ENCODE data around the gene ROR2. TPM values are rescaled to one million over a fixed set of nuclear protein-coding genes. Genes with fewer than 3 reads are reported as not detected.

Gene ROR2
- total RNA-seq, 4 donors from 2014 or later = 4.2 to 23.2 (median 11.2) TPM

DNA sequence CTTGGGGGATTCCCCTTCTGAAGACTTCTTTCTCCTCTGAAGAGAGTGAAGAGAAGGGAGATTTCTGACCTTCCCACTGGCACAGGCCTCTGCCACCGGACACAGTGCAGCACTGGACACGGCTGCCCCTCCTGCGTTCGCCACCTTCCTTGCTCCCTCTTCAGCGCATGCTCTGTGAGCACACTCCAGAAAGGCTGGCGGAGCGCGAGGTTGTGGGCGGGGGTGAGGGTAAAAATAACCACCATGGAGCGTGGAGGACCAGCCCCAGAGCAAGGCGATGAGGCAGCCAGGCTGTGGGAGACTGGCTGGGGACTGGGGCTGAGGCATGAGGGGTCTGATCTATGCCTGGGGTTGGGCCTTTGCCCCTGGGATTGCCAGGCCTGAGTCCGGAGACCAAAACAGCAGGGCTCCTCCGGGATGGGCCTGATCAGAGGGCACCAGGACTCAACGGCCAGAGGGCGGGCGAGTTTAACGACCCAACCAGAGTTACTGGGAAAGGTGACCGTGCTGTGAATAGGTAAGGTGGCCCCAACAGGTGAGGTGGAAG lies 97.2 kb downstream of the ROR2 start:
- no peak for DNase-seq
- Histone ChIP-seq H3K27ac (no peak overlapping the region), H3K36me3 (no peaks in the 10 kb centered on the region), H3K27me3 (no peaks in the 10 kb centered on the region), H3K4me1 (peaks cover 0 to 9% (median 6%) of the 10 kb centered on the region in 4 donors), H3K4me3 (no peak overlapping the region), H3K9me3 (no peaks in the 10 kb centered on the region)
- in situ Hi-C loops (cut with MboI; ENCODE audit: low pct_ligation_motif_present in 1 of 4, low pct_unique_long_range_greater_than_20kb in 1 of 4, low sequenced_read_pairs in 3 of 4) (no loop called here), intact Hi-C loops (cut with DNase I; ENCODE audit: low total_unique reads) (no loop called here)
- TF ChIP-seq, protein P1, sequence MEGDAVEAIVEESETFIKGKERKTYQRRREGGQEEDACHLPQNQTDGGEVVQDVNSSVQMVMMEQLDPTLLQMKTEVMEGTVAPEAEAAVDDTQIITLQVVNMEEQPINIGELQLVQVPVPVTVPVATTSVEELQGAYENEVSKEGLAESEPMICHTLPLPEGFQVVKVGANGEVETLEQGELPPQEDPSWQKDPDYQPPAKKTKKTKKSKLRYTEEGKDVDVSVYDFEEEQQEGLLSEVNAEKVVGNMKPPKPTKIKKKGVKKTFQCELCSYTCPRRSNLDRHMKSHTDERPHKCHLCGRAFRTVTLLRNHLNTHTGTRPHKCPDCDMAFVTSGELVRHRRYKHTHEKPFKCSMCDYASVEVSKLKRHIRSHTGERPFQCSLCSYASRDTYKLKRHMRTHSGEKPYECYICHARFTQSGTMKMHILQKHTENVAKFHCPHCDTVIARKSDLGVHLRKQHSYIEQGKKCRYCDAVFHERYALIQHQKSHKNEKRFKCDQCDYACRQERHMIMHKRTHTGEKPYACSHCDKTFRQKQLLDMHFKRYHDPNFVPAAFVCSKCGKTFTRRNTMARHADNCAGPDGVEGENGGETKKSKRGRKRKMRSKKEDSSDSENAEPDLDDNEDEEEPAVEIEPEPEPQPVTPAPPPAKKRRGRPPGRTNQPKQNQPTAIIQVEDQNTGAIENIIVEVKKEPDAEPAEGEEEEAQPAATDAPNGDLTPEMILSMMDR (IDR thresholded peaks at IDR 0.05) = no peak
- TF ChIP-seq EP300 (IDR thresholded peaks at IDR 0.05; ENCODE audit: low read depth) (no peak), POLR2A (IDR thresholded peaks at IDR 0.05) (no peak), POLR2AphosphoS5 (IDR thresholded peaks at IDR 0.05) (no peak)
- 94% methylated on average over 18 of the region's 18 CpGs; no CpG with 5 or more reads in 1 of the 2 donors for WGBS, 2 donors (ENCODE audit: low coverage in 1 of 2)

DNA sequence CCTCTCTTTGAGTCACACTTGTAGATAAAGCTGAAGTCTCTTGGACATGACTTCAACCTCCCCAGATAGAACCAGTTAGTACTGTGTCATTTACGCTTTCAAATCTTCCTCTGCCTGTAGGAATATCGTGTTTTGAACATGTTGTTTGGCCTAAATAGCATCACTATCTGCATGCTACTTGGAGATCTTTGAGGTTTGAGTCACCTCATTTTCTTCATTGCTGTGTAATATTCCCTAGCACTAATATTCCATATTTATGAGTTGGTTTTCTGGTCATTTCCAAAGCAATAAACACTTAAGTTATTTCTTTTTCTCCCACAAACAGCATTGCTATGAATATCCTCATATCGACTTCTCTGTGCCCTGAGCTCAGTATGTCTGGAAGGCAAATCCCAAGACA lies 100.3 kb downstream of the ROR2 start:
- WGBS, 2 donors (ENCODE audit: low coverage in 1 of 2) = 86 to 95% methylated on average over 3 of the region's 3 CpGs
- H3K9me3 ChIP-seq = no peaks in the 10 kb centered on the region
- peaks cover 0 to 6% (median 3%) of the 10 kb centered on the region in 4 donors for H3K4me1 ChIP-seq
- H3K27ac ChIP-seq = no peak overlapping the region
- H3K27me3 ChIP-seq = no peaks in the 10 kb centered on the region
- DNase-seq = no peak
- H3K36me3 ChIP-seq = no peaks in the 10 kb centered on the region
- TF ChIP-seq EP300 (IDR thresholded peaks at IDR 0.05; ENCODE audit: low read depth) = no peak
- in situ Hi-C loops (cut with MboI; ENCODE audit: low pct_ligation_motif_present in 1 of 4, low pct_unique_long_range_greater_than_20kb in 1 of 4, low sequenced_read_pairs in 3 of 4) = no loop called here
- intact Hi-C loops (cut with DNase I; ENCODE audit: low total_unique reads) = loop anchor here (10.0 kb wide), 1 partner anchor 95 kb away; no protein-coding TSS in a partner anchor
- no peak overlapping the region for H3K4me3 ChIP-seq

DNA sequence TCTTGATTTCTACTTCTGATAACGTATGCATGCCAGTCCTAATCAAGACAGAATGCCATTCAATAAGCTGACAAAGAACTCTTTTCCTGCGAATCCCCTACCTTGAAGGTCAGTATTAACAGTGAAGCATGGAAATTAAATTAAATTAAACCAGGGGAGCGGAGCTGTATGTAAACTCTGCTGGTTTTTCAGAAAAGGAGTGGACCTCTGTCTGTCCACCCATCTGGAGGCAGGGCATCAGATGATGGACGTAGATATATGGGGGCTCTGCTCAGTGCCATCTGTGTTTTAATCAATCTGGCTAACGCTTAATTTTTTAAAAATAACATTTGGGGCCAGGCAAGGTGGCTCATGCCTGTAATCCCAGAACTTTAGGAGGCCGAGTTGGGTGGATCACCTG lies 101.9 kb downstream of the ROR2 start:
- in situ Hi-C loops (cut with MboI; ENCODE audit: low pct_ligation_motif_present in 1 of 4, low pct_unique_long_range_greater_than_20kb in 1 of 4, low sequenced_read_pairs in 3 of 4) = no loop called here
- intact Hi-C loops (cut with DNase I; ENCODE audit: low total_unique reads) = loop anchor here (10.0 kb wide), 1 partner anchor 97 kb away; no protein-coding TSS in a partner anchor
- H3K4me3 ChIP-seq = no peak overlapping the region
- no peak overlapping the region for H3K27ac ChIP-seq
- WGBS, 2 donors (ENCODE audit: low coverage in 1 of 2) = 84 to 91% methylated on average over 5 to 6 of the region's 6 CpGs
- no peaks in the 10 kb centered on the region for H3K36me3 ChIP-seq
- no peaks in the 10 kb centered on the region for H3K27me3 ChIP-seq
- peaks cover 7 to 21% (median 15%) of the 10 kb centered on the region in 4 donors for H3K4me1 ChIP-seq
- DNase-seq = no peak
- no peaks in the 10 kb centered on the region for H3K9me3 ChIP-seq
- TF ChIP-seq POLR2A (IDR thresholded peaks at IDR 0.05) = no peak
- no peak for TF ChIP-seq EP300 (IDR thresholded peaks at IDR 0.05; ENCODE audit: low read depth)
- TF ChIP-seq, protein P1 (IDR thresholded peaks at IDR 0.05) = no peak
- no peak for TF ChIP-seq POLR2AphosphoS5 (IDR thresholded peaks at IDR 0.05)

DNA sequence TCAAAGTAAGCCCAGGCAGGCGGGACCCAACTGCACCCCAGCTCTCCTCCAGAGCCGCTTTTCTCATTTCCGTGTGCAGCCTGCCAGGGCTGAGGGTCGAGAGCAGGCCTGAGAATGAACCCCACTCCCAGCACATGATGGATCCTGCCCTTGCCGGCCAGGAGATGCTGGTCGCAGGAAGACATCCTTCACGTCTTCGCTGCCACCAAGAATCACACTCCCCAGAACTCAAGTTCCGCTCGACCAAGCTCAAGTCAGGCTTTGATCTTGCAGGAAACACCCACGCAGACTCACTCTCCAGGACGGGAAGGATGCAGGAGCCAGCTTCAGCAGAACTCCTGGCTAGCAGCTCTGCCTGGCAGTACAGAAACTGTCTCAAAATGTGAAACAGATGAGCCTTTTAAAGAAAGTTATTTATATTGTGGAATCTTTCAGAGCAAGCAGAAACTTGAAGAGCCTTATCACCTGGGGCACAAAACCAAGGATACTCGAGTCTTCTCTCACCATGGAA lies 102.4 kb downstream of the ROR2 start:
- DNase-seq = no peak
- TF ChIP-seq EP300 (IDR thresholded peaks at IDR 0.05; ENCODE audit: low read depth) (no peak), POLR2AphosphoS5 (IDR thresholded peaks at IDR 0.05) (no peak), POLR2A (IDR thresholded peaks at IDR 0.05) (no peak)
- TF ChIP-seq, protein P1 (IDR thresholded peaks at IDR 0.05) = no peak

More for the DNA sequence above, 102.4 kb downstream of the ROR2 start:
- Histone ChIP-seq H3K36me3 (no peaks in the 10 kb centered on the region), H3K27me3 (no peaks in the 10 kb centered on the region), H3K4me3 (no peak overlapping the region), H3K4me1 (peaks cover 7 to 25% (median 16%) of the 10 kb centered on the region in 4 donors), H3K27ac (no peak overlapping the region), H3K9me3 (no peaks in the 10 kb centered on the region)
- intact Hi-C loops (cut with DNase I; ENCODE audit: low total_unique reads) = loop anchor here (10.0 kb wide), 1 partner anchor 97 kb away; no protein-coding TSS in a partner anchor
- in situ Hi-C loops (cut with MboI; ENCODE audit: low pct_ligation_motif_present in 1 of 4, low pct_unique_long_range_greater_than_20kb in 1 of 4, low sequenced_read_pairs in 3 of 4) = no loop called here
- 68 to 89% methylated on average over 1 to 13 of the region's 13 CpGs for WGBS, 2 donors (ENCODE audit: low coverage in 1 of 2)
